ENCODE results near the gene CDKAL1. TPM values are rescaled to one million over a fixed set of nuclear protein-coding genes. Genes with fewer than 3 reads are reported as not detected.

Gene CDKAL1
- total and polyA plus RNA-seq, 2 experiments from 2014 or later, result 14.4 to 19.5 TPM

DNA sequence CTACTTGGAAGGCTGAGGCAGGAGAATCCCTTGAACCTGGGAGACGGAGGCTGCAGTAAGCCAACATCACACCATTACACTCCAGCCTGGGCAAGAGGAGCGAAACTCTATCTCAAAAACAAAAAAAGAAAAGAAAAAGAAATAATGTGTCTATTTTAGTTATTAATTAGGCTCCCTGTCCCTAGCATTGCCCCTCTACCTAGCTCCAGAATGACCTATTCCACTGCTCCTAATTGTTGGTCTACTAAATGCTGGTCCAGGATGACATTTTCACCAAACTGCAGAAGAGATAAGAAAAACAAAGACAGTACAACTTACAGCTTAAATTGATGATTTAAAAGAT lies 629.6 kb downstream of the CDKAL1 start:
- Histone ChIP-seq H3K79me2 (no peaks in the 10 kb centered on the region), H3K27ac (no peak overlapping the region), H3K27me3 (no peaks in the 10 kb centered on the region), H3K4me2 (no peak overlapping the region), H3K36me3 (replicated peaks; ENCODE audit: insufficient read depth, low read depth) (no peaks in the 10 kb centered on the region), H3K9me2 (replicated peaks; ENCODE audit: insufficient read depth) (no peaks in the 10 kb centered on the region), H3K4me1 (ENCODE audit: insufficient read depth) (no peaks in the 10 kb centered on the region), H3K4me3 (no peak overlapping the region), H4K20me1 (ENCODE audit: insufficient read depth, poor library complexity, severe bottlenecking) (no peaks in the 10 kb centered on the region), H2AFZ (no peak overlapping the region), H3K9me3 (ENCODE audit: low read depth) (no peaks in the 10 kb centered on the region)
- DNase-seq (ENCODE audit: low spot score), result no peak
- TF ChIP-seq, protein P1, sequence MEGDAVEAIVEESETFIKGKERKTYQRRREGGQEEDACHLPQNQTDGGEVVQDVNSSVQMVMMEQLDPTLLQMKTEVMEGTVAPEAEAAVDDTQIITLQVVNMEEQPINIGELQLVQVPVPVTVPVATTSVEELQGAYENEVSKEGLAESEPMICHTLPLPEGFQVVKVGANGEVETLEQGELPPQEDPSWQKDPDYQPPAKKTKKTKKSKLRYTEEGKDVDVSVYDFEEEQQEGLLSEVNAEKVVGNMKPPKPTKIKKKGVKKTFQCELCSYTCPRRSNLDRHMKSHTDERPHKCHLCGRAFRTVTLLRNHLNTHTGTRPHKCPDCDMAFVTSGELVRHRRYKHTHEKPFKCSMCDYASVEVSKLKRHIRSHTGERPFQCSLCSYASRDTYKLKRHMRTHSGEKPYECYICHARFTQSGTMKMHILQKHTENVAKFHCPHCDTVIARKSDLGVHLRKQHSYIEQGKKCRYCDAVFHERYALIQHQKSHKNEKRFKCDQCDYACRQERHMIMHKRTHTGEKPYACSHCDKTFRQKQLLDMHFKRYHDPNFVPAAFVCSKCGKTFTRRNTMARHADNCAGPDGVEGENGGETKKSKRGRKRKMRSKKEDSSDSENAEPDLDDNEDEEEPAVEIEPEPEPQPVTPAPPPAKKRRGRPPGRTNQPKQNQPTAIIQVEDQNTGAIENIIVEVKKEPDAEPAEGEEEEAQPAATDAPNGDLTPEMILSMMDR (IDR thresholded peaks at IDR 0.05; ENCODE audit: poor library complexity), result no peak
- TF ChIP-seq EZH2 (IDR thresholded peaks at IDR 0.05; ENCODE audit: borderline replicate concordance), result no peak
- no peak for TF ChIP-seq EZH2phosphoT487 (IDR thresholded peaks at IDR 0.05; ENCODE audit: low read depth, severe bottlenecking, unreplicated experiment)
- 96% methylated on average over 2 of the region's 2 CpGs for WGBS (ENCODE audit: low lambda C conversion rate, missing lambda C conversion rate)

DNA sequence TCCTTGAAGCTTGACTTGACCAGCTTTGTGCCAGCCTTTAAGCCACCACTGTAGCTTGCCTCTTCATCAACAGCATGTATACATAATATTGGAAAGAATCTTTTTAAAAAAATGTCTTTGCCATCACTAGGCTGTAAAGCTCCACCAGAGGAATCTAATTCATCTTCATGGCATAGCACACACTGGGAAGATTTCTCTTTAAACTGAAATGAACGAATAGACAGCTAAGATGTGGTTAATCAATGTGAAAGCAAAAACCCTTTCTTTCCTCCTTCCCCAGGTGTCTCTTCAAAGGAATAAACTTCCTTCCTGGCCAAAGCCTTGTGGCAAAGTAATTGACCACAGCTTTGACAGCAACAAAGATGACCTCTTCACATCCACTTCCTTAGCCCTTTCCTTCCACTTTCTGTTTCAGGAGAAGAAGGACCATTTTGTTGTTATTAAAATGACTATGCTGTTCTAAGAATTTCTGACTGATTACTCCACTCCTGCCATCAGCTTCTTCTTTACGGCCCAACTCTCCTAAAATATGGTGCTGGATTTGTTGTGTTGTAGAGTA lies 630.6 kb downstream of the CDKAL1 start:
- no peaks in the 10 kb centered on the region for H3K9me3 ChIP-seq (ENCODE audit: low read depth)
- H3K4me1 ChIP-seq (ENCODE audit: insufficient read depth), result no peaks in the 10 kb centered on the region
- H3K36me3 ChIP-seq (replicated peaks; ENCODE audit: insufficient read depth, low read depth), result no peaks in the 10 kb centered on the region
- no peaks in the 10 kb centered on the region for H3K79me2 ChIP-seq
- H4K20me1 ChIP-seq (ENCODE audit: insufficient read depth, poor library complexity, severe bottlenecking), result no peaks in the 10 kb centered on the region
- H2AFZ ChIP-seq, result no peak overlapping the region
- no peak overlapping the region for H3K4me3 ChIP-seq
- TF ChIP-seq, protein P1 (IDR thresholded peaks at IDR 0.05; ENCODE audit: poor library complexity), result no peak
- no peak for TF ChIP-seq EZH2 (IDR thresholded peaks at IDR 0.05; ENCODE audit: borderline replicate concordance)
- no peak for TF ChIP-seq EZH2phosphoT487 (IDR thresholded peaks at IDR 0.05; ENCODE audit: low read depth, severe bottlenecking, unreplicated experiment)
- no peaks in the 10 kb centered on the region for H3K27me3 ChIP-seq
- no peaks in the 10 kb centered on the region for H3K9me2 ChIP-seq (replicated peaks; ENCODE audit: insufficient read depth)
- no peak for DNase-seq (ENCODE audit: low spot score)
- 98% methylated on average over 2 of the region's 2 CpGs for WGBS (ENCODE audit: low lambda C conversion rate, missing lambda C conversion rate)
- no peak overlapping the region for H3K4me2 ChIP-seq
- H3K27ac ChIP-seq, result no peak overlapping the region

DNA sequence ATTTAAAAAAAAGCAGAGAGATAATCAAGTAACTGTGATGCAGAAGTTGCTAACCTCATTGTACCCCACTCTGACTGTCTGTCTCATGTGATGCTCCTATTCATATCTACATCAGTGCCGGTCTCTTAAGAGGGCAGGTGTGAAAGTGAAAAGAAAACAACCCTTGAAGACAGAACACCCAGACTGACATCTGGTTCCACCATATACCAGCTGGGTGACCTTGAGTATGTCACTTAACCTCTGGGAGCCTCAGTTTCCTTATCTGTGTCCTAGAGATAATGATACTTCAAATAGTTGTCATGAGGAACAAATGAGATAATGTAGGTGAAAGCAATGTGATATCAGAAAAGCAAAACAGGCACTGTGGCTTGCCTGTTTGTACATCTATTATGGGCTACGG lies 632.5 kb downstream of the CDKAL1 start:
- H3K4me1 ChIP-seq (ENCODE audit: insufficient read depth), result no peaks in the 10 kb centered on the region
- no peaks in the 10 kb centered on the region for H3K9me2 ChIP-seq (replicated peaks; ENCODE audit: insufficient read depth)
- H4K20me1 ChIP-seq (ENCODE audit: insufficient read depth, poor library complexity, severe bottlenecking), result no peaks in the 10 kb centered on the region
- no peaks in the 10 kb centered on the region for H3K9me3 ChIP-seq (ENCODE audit: low read depth)
- H3K27me3 ChIP-seq, result no peaks in the 10 kb centered on the region
- no peak for TF ChIP-seq EZH2phosphoT487 (IDR thresholded peaks at IDR 0.05; ENCODE audit: low read depth, severe bottlenecking, unreplicated experiment)
- TF ChIP-seq, protein P1 (IDR thresholded peaks at IDR 0.05; ENCODE audit: poor library complexity), result no peak
- WGBS (ENCODE audit: low lambda C conversion rate, missing lambda C conversion rate), result 77% methylated on average over 2 of the region's 2 CpGs
- no peak overlapping the region for H3K27ac ChIP-seq
- H3K4me2 ChIP-seq, result no peak overlapping the region
- DNase-seq (ENCODE audit: low spot score), result no peak
- H2AFZ ChIP-seq, result no peak overlapping the region
- H3K36me3 ChIP-seq (replicated peaks; ENCODE audit: insufficient read depth, low read depth), result no peaks in the 10 kb centered on the region
- no peak overlapping the region for H3K4me3 ChIP-seq
- no peaks in the 10 kb centered on the region for H3K79me2 ChIP-seq

DNA sequence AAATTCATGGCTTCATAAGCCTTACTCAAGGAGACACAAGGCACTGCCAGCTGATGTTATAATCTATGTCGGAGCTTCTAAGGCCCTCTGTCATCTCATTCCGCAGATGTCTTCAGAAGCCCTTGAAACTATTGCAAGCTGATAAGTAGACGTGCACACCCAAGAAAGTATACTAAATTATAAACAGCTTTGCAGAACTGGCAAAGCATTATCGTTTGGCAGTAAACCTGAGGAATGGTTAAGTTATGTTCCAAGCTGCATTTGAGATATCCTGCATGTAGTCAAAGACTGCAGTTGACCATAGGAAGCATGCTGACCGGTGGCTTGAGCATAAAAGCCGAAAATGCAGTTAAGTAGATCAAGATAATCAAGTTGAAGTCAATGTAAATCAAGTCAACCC lies 633.5 kb downstream of the CDKAL1 start:
- Histone ChIP-seq H3K79me2 (no peaks in the 10 kb centered on the region), H3K4me1 (ENCODE audit: insufficient read depth) (no peaks in the 10 kb centered on the region), H3K27me3 (no peaks in the 10 kb centered on the region), H3K9me3 (ENCODE audit: low read depth) (no peaks in the 10 kb centered on the region), H3K9me2 (replicated peaks; ENCODE audit: insufficient read depth) (no peaks in the 10 kb centered on the region), H3K4me2 (no peak overlapping the region), H3K4me3 (no peak overlapping the region), H3K27ac (no peak overlapping the region), H3K36me3 (replicated peaks; ENCODE audit: insufficient read depth, low read depth) (no peaks in the 10 kb centered on the region), H4K20me1 (ENCODE audit: insufficient read depth, poor library complexity, severe bottlenecking) (no peaks in the 10 kb centered on the region), H2AFZ (no peak overlapping the region)
- 76% methylated on average over 6 of the region's 6 CpGs for WGBS (ENCODE audit: low lambda C conversion rate, missing lambda C conversion rate)
- DNase-seq (ENCODE audit: low spot score), result no peak
- TF ChIP-seq EZH2phosphoT487 (IDR thresholded peaks at IDR 0.05; ENCODE audit: low read depth, severe bottlenecking, unreplicated experiment) (no peak), EZH2 (IDR thresholded peaks at IDR 0.05; ENCODE audit: borderline replicate concordance) (no peak)
- TF ChIP-seq, protein P1 (IDR thresholded peaks at IDR 0.05; ENCODE audit: poor library complexity), result no peak

Data from hepatocyte (in vitro differentiated cells).